Ovary (tissue), 9 donors: ENCODE data around the gene FAM47E. TPM values are rescaled to one million over a fixed set of nuclear protein-coding genes. Genes with fewer than 3 reads are reported as not detected.

ENCODE experiments used
- DNase-seq, 5 donors: peaks; one replicate each; pipeline ENCODE4 v3.0.0-alpha.2; 2019 to 2020
- H3K27ac ChIP-seq, 2 donors: fragments of 200-600 bp; one replicate each; pipeline versions ENCODE4 v1.5.1 to v1.8.0; 2019 to 2022
- H3K27me3 ChIP-seq: fragments of 200-600 bp; one replicate; pipeline ENCODE4 v1.8.0; 2022
- H3K36me3 ChIP-seq: fragments of 200-600 bp; sonication (generic); one replicate; pipeline ENCODE4 v1.5.1; 2019
- H3K4me1 ChIP-seq: one replicate; pipeline ENCODE4 v1.8.1; 2013; ENCODE audit warnings: mild to moderate bottlenecking, moderate library complexity; ENCODE audit not compliant: insufficient read depth
- H3K4me3 ChIP-seq: fragments of 200-600 bp; sonication (generic); one replicate; pipeline ENCODE4 v1.5.1; 2017
- H3K9me3 ChIP-seq, 2 donors: fragments of 200-600 bp in 1 of 2; sonication (generic) in 1 of 2; one replicate each; pipeline versions ENCODE4 v1.5.1 to v1.8.1; 2013 to 2019; ENCODE audit warnings: mild to moderate bottlenecking in 1 of 2, moderate library complexity in 1 of 2
- CTCF ChIP-seq, 3 donors: fragments of 450-650 bp in 2 of 3; fragments of 200-600 bp in 1 of 3; IDR thresholded peaks; one replicate each; pipeline versions ENCODE4 v1.5.1 to v1.8.0; 2016 to 2022; ENCODE audit warnings: antibody characterized with exemption in 3 of 3, mild to moderate bottlenecking in 1 of 3
- EP300 ChIP-seq: sonication (generic); formaldehyde crosslinking; IDR thresholded peaks from one replicate; pipeline ENCODE4 v1.6.1; 2017; ENCODE audit warnings: antibody characterized with exemption
- POLR2A ChIP-seq: fragments of 450-650 bp; IDR thresholded peaks from one replicate; pipeline ENCODE4 v1.6.1; 2017; ENCODE audit warnings: antibody characterized with exemption, mild to moderate bottlenecking, moderate library complexity
- WGBS, 3 donors: extraction: QIAGEN DNeasy Blood & Tissue Kit in 1 of 3; methylation state at CpG; one replicate each; pipeline versions ENCODE4 v1.1.5 to v1.1.7; 2013 to 2017; 5-methylcytosine and 5-hydroxymethylcytosine counted together
- intact Hi-C, 4 donors: fragments of 100-400 bp; cut with DNase I; formaldehyde crosslinking; loops; one replicate each; pipeline versions ENCODE4 v1.11.0 to v1.15.1; 2022 to 2023
- polyA plus RNA-seq, 2 donors: library from polyadenylated mRNA; stranded (reverse); fragments of 200-250 nt in 1 of 2; fragments of 350-450 nt in 1 of 2; fragmentation: Illumina TruSeq in 1 of 2; extraction: RNeasy Lipid Tissue Mini Kit (QIAGEN cat#74804) in 1 of 2; gene quantifications; one replicate each; pipeline ENCODE4 v1.2.3, GENCODE V29; 2013 to 2014
- total RNA-seq, 7 donors: library from RNA; depleted of rRNA in 2 of 7; stranded (reverse); fragments of >200 nt in 2 of 7; fragmentation: NEBNext Ultra II Directional in 3 of 7; extraction: Animal tissue kit (Norgen Biotek cat#: 25700) in 3 of 7; gene quantifications; one replicate each; pipeline versions ENCODE4 v1.1.0 to v1.2.4, GENCODE V29; 2016 to 2023
- donor health status: DM: no; HTN: no; CAD: no; lungs with moderate emphysema.
- donor health status: DM: no; HTN: no; CAD: no.
- donor health status: Bipolar disorder and iron deficiency.
- donor health status: DM: yes; HTN: yes; CAD: no.
- donor health status: DM: no; HTN: no; CAD: no.
- donor health status: DM: yes; HTN: yes; CAD: no.

FAM47E gene
- total and polyA plus RNA-seq, 9 donors: 0.08 to 8.2 (median 2.1) TPM

GRCh38 chr4:76292730-76293129 lies 41.2 kb downstream of the FAM47E start:
- DNase-seq: no peak
- H3K36me3 ChIP-seq: no peaks in the 10 kb centered on the region
- no peak overlapping the region for H3K27ac ChIP-seq
- intact Hi-C loops: no loop called here
- H3K4me3 ChIP-seq: no peak overlapping the region
- no peaks in the 10 kb centered on the region for H3K27me3 ChIP-seq
- H3K4me1 ChIP-seq: no peaks in the 10 kb centered on the region
- TF ChIP-seq POLR2A (no peak), CTCF (IDR thresholded peaks at IDR 0.05) (no peak), EP300 (no peak)
- 92 to 94% (median 92%) methylated on average over 3 of the region's 3 CpGs for WGBS, 3 donors
- no peaks in the 10 kb centered on the region for H3K9me3 ChIP-seq

DNA sequence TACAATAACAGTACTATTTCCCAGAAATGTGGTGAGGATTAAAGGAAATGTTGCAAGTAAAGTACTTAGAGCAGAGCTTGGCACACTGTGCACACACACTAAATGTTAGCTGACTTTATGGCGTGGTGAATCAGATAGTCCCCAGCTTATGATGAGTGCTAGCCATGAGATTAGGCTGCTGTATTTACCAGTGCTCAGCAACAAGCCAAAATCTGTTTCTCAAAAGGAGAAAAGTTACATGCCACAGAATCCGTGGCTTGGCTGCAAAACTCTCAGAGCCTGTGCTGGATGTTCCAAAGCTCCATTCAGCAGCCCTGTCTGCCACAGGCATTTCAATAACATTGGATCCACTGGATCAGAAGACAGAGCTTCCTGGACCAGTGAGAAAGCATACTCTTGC lies 42.3 kb downstream of the FAM47E start:
- intact Hi-C loops: no loop called here
- 54 to 81% (median 77%) methylated on average over 2 of the region's 2 CpGs for WGBS, 3 donors
- no peaks in the 10 kb centered on the region for H3K27me3 ChIP-seq
- no peak for DNase-seq
- no peaks in the 10 kb centered on the region for H3K36me3 ChIP-seq
- H3K4me3 ChIP-seq: no peak overlapping the region
- TF ChIP-seq POLR2A (no peak), EP300 (no peak), CTCF (IDR thresholded peaks at IDR 0.05) (no peak)
- H3K27ac ChIP-seq: no peak overlapping the region
- H3K9me3 ChIP-seq: no peaks in the 10 kb centered on the region
- H3K4me1 ChIP-seq: no peaks in the 10 kb centered on the region

DNA sequence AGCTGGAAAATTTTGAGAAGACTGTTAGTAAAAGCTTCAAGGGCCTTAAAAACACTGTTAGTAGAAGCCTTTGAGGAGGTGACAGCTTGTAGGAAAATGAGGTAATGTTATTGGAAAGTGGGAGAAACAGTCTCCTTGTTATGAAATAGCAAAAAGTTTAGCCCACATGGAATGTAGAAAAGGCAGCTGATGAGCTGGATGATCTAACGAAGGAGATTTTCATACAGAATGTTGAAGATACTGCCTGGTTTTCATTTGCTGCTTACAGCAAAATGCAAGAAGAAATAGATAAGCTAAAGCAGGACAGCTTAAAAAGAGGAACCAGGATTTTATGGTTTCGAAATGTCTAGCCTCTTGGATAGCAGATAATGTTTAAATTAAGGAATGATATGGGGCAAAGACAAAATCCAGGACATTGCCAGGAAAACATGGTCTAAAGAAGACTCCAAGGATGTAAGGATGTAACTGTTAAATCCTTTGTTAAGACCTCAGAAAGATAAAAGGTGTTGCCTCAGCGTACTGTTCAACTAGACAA lies 44.8 kb downstream of the FAM47E start:
- WGBS, 3 donors: 84 to 91% (median 91%) methylated on average over 3 of the region's 3 CpGs
- H3K36me3 ChIP-seq: no peaks in the 10 kb centered on the region
- no peak for TF ChIP-seq POLR2A
- no peak for TF ChIP-seq EP300
- no peak for TF ChIP-seq CTCF (IDR thresholded peaks at IDR 0.05)
- no peak for DNase-seq
- H3K9me3 ChIP-seq: no peaks in the 10 kb centered on the region
- peaks cover under 1% of the 10 kb centered on the region for H3K4me1 ChIP-seq
- H3K27me3 ChIP-seq: no peaks in the 10 kb centered on the region
- H3K4me3 ChIP-seq: no peak overlapping the region
- intact Hi-C loops: no loop called here
- no peak overlapping the region for H3K27ac ChIP-seq

GRCh38 chr4:76298227-76298626 lies 46.7 kb downstream of the FAM47E start:
- H3K27ac ChIP-seq: no peak overlapping the region
- TF ChIP-seq EP300 (no peak), POLR2A (no peak), CTCF (IDR thresholded peaks at IDR 0.05) (no peak)
- H3K4me1 ChIP-seq: peaks cover 4% of the 10 kb centered on the region
- DNase-seq: no peak
- H3K4me3 ChIP-seq: no peak overlapping the region
- no peaks in the 10 kb centered on the region for H3K9me3 ChIP-seq
- no peaks in the 10 kb centered on the region for H3K27me3 ChIP-seq
- H3K36me3 ChIP-seq: no peaks in the 10 kb centered on the region
- intact Hi-C loops: no loop called here
